AG08395 (cell line): Measurements from ENCODE around the gene ZBTB44.
"Not testable (repeated sequence)": the region's sequence is repeated elsewhere in the genome, so short reads cannot be mapped to it uniquely, and the experiment has no call there.

ENCODE experiments used
- DNase-seq: peaks from one replicate; pipeline ENCODE4 v3.0.0; 2012; ENCODE audit warnings: mixed read lengths, low spot score

ZBTB44 gene

GRCh38 chr11:130198292-130198691, 116.4 kb downstream of the ZBTB44 start:
- no peak for DNase-seq

DNA sequence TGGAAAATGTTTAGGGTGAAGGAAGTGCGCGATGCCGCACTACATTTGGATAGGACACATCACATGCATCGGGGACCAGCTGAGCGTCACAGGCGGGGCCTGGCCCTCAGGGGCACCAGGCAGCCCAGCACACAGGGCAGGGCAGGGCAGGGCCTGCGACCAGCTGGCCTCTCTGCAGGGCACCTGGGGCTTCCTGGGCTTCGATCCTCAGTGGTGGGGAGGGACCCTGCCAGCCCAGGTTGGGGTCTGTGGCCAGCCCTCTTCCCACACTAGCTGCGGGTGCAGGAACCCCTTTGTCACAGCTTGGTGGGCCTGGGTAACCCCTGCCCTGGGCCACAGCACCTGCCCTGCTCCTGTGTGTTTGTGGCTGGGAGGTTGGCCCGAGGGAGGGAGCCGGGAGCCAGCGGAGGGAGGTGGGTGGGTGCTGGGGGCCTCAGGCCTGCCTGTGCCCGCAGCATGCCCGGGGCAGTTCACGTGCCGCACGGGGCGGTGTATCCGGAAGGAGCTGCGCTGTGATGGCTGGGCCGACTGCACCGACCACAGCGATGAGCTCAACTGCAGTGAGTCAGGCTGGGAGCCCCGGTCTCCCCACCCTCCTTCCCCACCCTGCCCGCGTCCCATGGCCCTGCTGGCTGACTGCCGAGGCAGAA, 117.2 kb downstream of the ZBTB44 start:
- DNase-seq: no peak

GRCh38 chr11:130194241-130195023, 120.3 kb downstream of the ZBTB44 start:
- no peak for DNase-seq

DNA sequence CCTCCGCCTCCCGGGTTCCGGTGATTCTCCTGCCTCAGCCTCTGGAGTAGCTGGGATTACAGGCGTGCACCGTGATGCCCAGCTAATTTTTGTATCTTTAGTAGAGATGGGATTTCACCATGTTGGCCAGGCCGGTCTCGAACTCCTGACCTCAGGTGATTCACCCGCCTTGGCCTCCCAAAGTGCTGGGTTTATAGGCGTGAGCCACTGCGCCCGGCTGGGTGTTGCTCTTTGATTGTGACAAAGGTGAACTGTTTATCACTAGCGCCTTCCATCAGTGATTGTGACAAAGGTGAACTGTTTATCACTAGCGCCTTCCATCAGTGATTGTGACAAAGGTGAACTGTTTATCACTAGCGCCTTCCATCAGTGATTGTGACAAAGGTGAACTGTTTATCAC, 121.2 kb downstream of the ZBTB44 start:
- DNase-seq: not testable (repeated sequence)

GRCh38 chr11:130192845-130193267, 121.9 kb downstream of the ZBTB44 start:
- no peak for DNase-seq

GRCh38 chr11:130191896-130192295, 122.8 kb downstream of the ZBTB44 start:
- DNase-seq: no peak

- no peak for DNase-seq
Measured at GRCh38 chr11:130190371-130190881, 124.3 kb downstream of the ZBTB44 start.

- no peak for DNase-seq
Measured at GRCh38 chr11:130189492-130190210, 125.1 kb downstream of the ZBTB44 start.

- DNase-seq: no peak
Measured at GRCh38 chr11:130188585-130189347, 126.0 kb downstream of the ZBTB44 start.

- DNase-seq: no peak
Measured at GRCh38 chr11:130188047-130188446, 126.7 kb downstream of the ZBTB44 start.

DNA sequence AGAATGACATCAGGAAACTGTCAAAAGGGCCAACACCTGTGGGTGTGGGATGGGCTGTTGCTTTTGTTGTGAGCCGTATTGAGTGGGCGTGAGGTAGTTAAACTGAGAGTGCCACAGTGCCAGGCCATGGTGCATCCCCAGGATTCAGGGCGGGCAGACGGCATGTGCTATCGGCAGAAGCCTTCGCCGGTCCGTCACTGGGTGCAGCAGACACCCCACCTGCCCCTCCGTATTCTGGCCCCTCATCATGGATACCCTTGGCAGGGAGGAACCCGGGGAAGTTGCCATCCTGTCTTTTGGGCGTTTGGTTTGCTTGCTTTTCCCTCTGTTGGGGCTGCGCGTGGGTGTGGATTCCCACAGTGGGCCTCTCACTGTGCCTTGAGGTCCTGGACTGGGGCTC, 127.6 kb downstream of the ZBTB44 start:
- no peak for DNase-seq

DNA sequence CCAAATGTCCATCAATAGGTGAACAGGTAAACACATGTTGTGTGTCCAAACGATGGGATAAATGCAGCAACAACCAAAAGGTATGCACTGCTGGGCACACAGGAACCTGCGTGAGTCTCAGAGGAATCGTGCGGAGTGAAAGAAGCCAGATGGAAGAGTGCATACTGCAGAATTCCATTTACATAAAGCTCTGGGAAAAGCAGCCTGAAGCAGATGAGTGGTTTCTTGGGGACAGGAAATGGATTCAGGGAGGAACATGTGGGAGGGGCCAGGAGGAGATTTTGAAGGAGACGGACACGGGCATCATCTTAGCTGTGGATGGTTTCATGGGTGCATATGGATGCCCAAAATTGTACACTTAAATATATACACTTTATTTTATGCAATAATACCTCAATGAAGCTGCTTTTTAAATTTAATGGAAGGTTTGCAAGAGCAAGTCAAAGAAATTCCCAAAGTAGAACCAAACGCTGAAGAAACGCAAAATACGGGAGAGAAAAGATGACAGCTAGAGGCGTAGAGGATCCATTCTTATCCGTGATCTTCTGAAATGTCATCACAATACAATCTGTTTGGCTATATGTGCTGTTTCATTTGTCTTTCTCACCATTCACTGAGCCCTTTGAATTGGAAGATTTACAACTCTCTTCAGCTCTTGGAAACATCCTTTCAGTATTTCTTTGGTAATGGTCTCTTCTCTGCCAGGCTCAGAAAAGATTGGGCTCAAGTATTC, 130.7 kb downstream of the ZBTB44 start:
- DNase-seq: no peak

- peak; percentile 88 for DNase-seq
Measured at GRCh38 chr11:130181295-130182272, 133.1 kb downstream of the ZBTB44 start.

GRCh38 chr11:130180896-130181294, 133.8 kb downstream of the ZBTB44 start:
- DNase-seq: no peak

DNA sequence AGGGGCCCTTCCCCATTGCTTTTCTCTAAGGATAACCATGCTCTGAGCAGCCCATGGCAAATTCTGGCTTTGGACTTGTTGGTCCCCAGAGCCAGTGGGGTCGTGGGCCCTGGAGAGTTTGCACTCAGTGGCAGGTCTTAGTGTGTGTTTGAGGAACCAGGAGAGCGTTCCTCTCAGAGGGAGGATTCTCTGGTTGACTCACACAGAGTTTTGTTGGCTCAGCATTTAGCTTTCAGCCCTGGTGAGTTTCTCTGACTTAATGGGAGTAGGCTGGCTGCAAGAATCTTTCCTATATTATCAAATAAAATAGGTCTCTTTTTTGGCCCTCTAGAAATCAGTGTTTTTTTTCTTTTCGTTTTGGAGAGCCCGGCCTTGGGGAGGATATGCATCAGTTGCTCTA, 134.2 kb downstream of the ZBTB44 start:
- peak; percentile 33 for DNase-seq

DNA sequence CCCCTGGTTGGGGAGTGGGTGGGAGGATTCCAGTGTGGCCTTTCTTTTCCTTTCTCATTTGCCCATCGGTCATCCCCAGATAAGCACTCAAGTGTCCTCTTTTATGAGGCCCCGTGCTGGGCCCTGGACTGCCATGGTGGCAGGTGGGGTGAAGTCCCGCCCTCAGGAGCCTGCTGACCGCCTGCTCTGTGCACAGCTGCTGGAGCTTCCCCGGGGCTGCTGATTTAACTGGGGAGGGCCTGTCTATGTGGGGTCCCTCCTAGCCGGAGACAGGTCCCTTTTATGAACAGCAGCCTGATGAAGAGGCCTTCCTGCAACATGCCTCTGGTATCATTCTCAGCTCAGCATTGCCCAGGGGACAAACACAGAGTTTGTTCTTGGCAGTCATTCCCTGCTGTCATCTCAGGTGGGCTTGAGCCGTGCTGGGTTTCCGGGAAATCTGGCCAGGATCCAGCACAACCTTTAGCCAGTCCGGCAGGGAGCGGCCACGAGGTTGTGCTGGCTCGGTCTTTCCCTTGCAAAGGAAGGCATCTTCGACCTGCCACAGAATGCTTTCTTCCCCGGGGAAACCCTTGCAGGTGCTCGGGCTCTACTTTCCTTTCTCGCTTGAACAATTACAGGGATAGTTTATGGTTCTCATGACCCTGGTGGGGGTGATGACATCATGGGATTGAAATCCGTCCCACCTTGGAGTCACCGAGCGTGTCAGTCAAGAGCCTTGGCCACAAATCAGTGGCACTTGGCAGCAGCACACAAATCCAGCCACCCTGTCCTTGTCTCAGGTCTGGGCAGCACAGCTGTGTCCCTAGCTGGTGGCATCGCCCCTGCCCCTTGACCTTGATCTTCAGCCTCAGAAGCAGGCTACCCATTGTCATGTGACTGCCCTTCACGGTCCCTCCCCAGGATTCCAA, 135.1 kb downstream of the ZBTB44 start:
- no peak for DNase-seq

DNA sequence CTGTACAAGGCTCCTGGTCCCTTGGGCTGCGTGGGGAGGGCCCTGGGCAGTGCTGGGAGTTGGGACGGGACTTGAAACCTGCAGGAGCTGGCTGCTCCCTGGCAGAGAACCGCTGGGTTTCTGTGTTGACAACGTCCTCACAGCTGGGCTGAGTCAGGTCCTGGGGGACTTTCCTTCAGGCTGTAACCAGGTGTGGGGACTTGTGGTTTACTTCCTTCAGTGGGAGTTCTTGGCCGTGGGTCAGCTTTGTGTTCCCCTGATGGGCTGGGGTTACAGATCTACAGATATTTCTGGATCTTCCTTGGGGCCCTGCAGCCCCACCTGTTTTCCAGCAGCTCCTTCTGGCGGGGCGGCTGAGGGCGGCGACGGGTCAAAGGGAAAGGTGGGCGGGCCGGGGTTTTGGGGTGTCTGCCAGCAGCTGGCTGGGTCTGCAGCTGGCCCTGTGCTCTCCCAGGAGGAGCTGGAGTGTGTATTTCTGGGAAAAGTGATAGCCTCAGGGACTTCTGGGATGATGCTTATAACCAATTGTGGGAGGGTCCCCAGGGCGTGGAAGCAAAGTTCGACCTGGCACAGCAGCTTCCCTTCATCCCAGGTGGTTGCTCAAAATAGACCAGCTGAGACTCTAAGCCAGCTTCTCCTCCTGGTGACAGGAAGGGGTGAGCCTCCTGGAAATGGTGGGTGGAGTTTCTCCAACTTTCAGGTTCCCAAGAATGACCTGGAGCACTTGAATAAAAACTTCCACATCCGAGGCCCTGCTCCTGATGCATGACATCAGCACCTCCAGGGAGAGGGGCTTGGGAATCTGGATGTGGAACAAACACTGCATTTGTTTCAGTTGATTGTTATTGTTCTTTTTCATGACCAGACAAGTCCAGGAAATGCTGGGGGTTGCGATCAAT, 136.0 kb downstream of the ZBTB44 start:
- no peak for DNase-seq

DNA sequence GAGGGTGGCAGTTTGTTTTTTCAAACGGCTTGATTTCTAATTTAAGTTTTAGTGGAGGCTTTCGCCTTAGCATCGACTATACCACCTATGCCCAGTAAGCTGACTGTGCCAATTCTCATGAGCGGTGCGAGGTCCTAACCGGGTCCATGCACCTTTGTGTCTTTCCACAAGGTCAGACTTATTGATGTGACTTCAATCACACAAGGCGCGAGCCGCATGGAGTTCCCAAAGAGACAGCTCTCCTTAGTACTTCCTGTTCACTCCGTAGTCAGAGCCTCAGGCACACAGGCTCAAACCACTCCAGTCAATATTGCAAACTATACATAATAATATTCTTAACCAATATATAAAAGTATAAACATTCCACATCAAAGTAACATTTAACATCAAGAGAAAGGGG, 136.9 kb downstream of the ZBTB44 start:
- no peak for DNase-seq
